AG04450 (cell line): ENCODE data around the gene HS3ST6. TPM values are rescaled to one million over a fixed set of nuclear protein-coding genes. Genes with fewer than 3 reads are reported as not detected.

Experiments
- CTCF ChIA-PET: fragments of 300-600, 350-600 bp; formaldehyde crosslinking; extraction: SDS; loops from one replicate; lab custom pipeline; 2022; ENCODE audit warnings: antibody characterized with exemption, inconsistent platforms; lab: Charles Lee
- POLR2A ChIA-PET: fragments of 350-600 bp; formaldehyde crosslinking; extraction: SDS; loops from one replicate; lab custom pipeline; 2021; ENCODE audit warnings: antibody characterized with exemption, inconsistent platforms; lab: Yijun Ruan, JAX
- DNase-seq: peaks from one replicate; pipeline ENCODE4 v3.0.0-alpha.2; 2011; ENCODE audit warnings: low read depth, low spot score
- H3K27ac ChIP-seq: one replicate; pipeline ENCODE4 v1.5.1; 2012; ENCODE audit warnings: low read depth, low read length, control low read depth
- H3K27me3 ChIP-seq: one replicate; pipeline ENCODE4 v1.6.0; 2012; ENCODE audit warnings: low read length; ENCODE audit not compliant: control insufficient read depth, insufficient read depth
- H3K4me3 ChIP-seq: 2 replicates; pipeline ENCODE4 v1.5.1; 2011; ENCODE audit warnings: mild to moderate bottlenecking, low read depth, low read length, control low read depth
- H3K9me3 ChIP-seq: 2 replicates; pipeline ENCODE4 v1.5.1; 2012; ENCODE audit warnings: low read length; ENCODE audit not compliant: control insufficient read depth, insufficient read depth
- polyA plus RNA-seq: library from polyadenylated mRNA; depleted of rRNA; stranded (reverse); fragments of >200 nt; gene quantifications from 2 replicates; pipeline ENCODE4 v1.2.3, GENCODE V29; 2011
- TF ChIP-seq, protein P1 (sequence below): IDR thresholded peaks from 2 replicates; pipeline ENCODE4 v1.5.1; 2011; ENCODE audit warnings: low read depth, low read length, control low read depth, inconsistent platforms

The HS3ST6 gene
- polyA plus RNA-seq, 1 experiment = not detected

DNA sequence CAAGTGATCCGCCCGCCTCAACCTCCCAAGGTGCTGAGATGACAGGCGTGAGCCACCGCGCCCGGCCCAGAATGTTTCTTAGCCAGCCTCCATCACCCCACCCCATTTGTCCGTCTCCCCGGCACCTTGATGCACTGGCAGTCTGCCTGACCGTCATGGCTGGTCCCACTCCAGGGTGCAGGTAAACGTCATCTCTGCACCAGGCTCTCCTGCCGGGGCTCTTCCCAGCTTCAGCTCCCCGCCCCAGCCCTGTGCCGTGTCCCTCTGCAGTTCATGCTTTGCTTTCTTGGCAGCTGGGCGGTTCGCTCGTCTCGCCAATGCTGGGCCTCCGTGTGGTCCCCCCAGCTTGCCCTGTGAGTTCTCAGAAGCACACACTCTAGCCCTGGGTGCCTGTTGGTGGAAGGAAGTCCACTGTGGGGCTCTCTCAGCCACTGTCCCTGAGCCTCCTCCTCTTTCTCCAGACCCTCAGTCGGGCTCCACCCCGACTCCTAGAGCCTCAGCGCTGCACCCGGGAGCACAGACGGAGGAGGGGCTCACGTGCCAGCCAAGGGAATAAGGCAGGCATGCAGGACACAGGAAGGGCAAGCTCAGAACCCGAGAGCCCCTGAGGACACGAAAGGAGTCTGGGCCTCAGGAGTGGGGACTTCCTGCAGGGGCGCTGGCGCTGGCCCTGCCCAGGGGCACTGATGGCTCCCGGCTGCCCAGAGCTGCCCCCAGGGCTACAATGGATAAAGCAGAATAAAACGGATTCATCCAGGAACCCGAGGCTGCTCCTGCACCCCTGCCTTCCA is 12.0 kb downstream of the HS3ST6 start:
- TF ChIP-seq, protein P1, sequence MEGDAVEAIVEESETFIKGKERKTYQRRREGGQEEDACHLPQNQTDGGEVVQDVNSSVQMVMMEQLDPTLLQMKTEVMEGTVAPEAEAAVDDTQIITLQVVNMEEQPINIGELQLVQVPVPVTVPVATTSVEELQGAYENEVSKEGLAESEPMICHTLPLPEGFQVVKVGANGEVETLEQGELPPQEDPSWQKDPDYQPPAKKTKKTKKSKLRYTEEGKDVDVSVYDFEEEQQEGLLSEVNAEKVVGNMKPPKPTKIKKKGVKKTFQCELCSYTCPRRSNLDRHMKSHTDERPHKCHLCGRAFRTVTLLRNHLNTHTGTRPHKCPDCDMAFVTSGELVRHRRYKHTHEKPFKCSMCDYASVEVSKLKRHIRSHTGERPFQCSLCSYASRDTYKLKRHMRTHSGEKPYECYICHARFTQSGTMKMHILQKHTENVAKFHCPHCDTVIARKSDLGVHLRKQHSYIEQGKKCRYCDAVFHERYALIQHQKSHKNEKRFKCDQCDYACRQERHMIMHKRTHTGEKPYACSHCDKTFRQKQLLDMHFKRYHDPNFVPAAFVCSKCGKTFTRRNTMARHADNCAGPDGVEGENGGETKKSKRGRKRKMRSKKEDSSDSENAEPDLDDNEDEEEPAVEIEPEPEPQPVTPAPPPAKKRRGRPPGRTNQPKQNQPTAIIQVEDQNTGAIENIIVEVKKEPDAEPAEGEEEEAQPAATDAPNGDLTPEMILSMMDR = no peak
- DNase-seq = no peak
- Histone ChIP-seq H3K27me3 (peaks cover 47% of the 10 kb centered on the region), H3K27ac (no peak overlapping the region), H3K9me3 (no peaks in the 10 kb centered on the region; the same call in 1 of the 2 replicates), H3K4me3 (no peak overlapping the region)
- ChIA-PET CTCF (no interaction called here), POLR2A (interaction anchor here (0.5 kb wide), 1 partner anchor 71 kb away, joined by 3 read pairs; no protein-coding TSS in a partner anchor)

DNA sequence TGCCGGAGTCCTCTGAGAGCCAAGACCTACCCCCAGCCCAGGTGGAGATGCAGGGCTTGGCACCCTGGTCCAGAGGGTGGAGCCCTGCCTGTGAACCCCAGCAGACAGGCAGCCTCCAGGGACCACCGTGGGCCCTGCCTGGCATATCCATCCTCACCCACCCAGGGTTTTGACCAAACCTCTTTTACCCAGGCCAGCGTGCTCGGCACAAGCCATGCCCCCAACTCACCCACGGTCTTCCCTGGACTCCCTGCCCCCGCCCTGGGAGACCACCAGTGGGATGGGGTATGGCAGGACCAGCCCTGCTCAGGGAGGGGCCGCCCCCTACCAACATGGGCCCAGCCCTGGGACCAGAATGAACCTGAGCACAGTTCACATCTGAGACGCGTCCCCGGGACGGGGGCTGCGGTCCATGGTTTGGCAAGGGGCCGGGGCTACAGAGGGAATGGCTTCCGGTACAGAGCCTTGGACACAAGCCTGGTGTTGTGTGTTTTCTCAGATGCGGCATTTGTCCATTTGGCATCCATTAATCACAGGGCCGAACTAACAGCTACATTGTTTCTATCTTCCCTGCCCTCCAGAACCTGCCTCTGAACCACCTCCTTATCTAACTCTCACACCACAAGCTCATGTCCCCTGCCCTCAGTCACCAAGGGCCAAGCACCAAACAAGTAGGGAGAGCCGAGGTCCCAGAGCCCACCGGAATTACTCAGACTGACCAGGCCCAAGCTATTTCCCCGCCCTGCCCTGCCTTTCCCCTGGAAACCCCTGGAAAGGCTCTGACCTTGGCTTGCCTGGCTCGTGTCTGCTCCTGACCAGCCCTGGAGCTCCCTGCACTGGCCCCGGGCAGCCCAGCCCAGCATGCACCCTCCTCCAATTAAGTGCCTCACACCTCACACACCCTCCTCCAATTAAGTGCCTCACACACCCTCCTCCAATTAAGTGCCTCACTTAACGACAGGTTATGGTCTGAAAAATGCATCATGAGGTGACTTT is 14.1 kb downstream of the HS3ST6 start:
- ChIA-PET CTCF (no interaction called here), POLR2A (no interaction called here)
- H3K27me3 ChIP-seq = peaks cover 42% of the 10 kb centered on the region
- TF ChIP-seq, protein P1 = no peak
- DNase-seq = no peak
- no peak overlapping the region for H3K4me3 ChIP-seq
- H3K27ac ChIP-seq = no peak overlapping the region
- H3K9me3 ChIP-seq = no peaks in the 10 kb centered on the region; the same call in 1 of the 2 replicates

DNA sequence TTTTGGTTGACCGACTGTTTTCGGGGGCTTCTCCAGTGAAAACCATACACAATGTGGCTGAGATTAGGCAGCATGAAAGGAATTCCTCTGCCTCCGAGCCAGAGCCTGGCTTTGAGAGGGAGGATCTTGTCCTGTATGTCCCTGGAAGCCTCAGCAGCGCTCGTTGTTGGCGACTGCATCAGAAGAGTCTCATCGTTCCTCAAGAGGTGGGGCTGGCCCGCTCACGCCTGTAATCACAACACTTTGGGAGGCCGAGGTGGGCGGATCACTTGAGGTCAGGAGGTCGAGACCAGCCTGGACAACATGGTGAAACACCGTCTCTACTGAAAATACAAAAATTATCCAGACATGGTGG is 15.0 kb downstream of the HS3ST6 start:
- Histone ChIP-seq H3K27ac (no peak overlapping the region), H3K4me3 (no peak overlapping the region), H3K27me3 (peaks cover 35% of the 10 kb centered on the region), H3K9me3 (no peaks in the 10 kb centered on the region; the same call in 1 of the 2 replicates)
- DNase-seq = no peak
- TF ChIP-seq, protein P1 = no peak
- POLR2A ChIA-PET = no interaction called here
- CTCF ChIA-PET = no interaction called here

DNA sequence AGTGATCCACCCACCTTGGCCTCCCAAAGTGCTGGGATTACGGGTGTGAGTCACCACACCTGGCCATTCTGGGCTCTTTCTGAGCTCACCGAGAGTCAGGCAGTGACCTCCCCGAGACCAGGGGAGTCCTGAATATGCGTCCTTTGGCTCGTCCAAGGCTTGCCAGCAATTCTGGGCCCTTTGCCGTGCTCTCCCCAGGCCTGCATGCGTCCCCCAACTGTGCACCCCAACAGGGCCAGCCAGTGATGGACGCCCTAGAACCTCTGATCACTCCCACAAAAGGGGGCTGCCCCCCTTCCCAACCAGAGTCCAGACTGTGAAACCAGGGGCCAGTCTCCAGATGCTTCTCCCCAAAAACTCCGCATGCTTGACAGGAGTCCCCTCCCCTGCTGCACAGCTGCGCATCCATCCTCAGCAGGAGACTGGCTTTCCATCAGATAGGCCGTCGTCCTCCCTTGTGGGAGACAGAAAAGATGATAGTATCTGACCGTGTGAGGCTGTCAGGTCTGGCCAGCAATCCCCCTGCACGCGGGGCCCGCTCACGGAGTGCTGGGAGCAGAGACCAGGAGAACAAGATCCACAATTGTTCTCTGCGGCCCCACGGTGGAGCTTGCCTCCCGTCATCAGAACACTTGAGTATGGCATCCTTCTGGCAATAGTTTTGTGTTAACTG is 15.5 kb downstream of the HS3ST6 start:
- TF ChIP-seq, protein P1 = no peak
- Histone ChIP-seq H3K4me3 (no peak overlapping the region), H3K9me3 (no peaks in the 10 kb centered on the region; the same call in 1 of the 2 replicates), H3K27ac (no peak overlapping the region), H3K27me3 (peaks cover 35% of the 10 kb centered on the region)
- ChIA-PET POLR2A (no interaction called here), CTCF (no interaction called here)
- DNase-seq = no peak
